SU-DHL-6 (cell line): ENCODE data around the gene UBL4A.
"Not testable (repeated sequence)": the region's sequence is repeated elsewhere in the genome, so short reads cannot be mapped to it uniquely, and the experiment has no call there.

Experiments used
- EZH2phosphoT487 ChIP-seq: fragments of 200-600 bp; sonication (generic), shearing (Covaris generic); conservative IDR thresholded peaks from 2 replicates; pipeline ENCODE4 v1.6.1; 2018; ENCODE audit warnings: mild to moderate bottlenecking, antibody characterized with exemption, low read length, moderate library complexity, mixed read lengths
- TF ChIP-seq, protein P1 (sequence below): fragments of 200-600 bp; sonication (generic); IDR thresholded peaks from one replicate; pipeline ENCODE4 v1.5.1; 2017; ENCODE audit warnings: antibody characterized with exemption, mild to moderate bottlenecking, low read length, moderate library complexity; ENCODE audit not compliant: insufficient read depth, poor library complexity, severe bottlenecking

DNA sequence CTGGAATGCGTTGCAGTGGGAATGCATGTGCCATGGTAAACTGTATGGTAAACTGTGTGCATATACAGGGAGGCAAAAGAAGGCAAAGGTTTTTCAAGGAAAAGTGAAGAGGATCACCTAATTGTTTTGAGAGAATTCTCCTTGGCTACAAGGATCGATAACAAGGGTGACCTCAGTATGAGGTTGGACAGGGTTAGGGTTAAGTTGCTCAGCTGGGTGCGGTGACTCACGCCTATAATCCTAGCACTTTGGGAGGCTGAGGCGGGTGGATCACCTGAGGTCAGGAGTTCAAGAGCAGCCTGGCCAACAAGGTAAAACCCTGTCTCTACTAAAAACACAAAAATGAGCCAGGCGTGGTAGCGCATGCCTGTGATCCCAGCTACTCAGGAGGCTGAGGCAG, 15.0 kb upstream of the UBL4A start:
- TF ChIP-seq, protein P1, sequence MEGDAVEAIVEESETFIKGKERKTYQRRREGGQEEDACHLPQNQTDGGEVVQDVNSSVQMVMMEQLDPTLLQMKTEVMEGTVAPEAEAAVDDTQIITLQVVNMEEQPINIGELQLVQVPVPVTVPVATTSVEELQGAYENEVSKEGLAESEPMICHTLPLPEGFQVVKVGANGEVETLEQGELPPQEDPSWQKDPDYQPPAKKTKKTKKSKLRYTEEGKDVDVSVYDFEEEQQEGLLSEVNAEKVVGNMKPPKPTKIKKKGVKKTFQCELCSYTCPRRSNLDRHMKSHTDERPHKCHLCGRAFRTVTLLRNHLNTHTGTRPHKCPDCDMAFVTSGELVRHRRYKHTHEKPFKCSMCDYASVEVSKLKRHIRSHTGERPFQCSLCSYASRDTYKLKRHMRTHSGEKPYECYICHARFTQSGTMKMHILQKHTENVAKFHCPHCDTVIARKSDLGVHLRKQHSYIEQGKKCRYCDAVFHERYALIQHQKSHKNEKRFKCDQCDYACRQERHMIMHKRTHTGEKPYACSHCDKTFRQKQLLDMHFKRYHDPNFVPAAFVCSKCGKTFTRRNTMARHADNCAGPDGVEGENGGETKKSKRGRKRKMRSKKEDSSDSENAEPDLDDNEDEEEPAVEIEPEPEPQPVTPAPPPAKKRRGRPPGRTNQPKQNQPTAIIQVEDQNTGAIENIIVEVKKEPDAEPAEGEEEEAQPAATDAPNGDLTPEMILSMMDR = not testable (repeated sequence)
- TF ChIP-seq EZH2phosphoT487 = not testable (repeated sequence)
